HepG2 (cell line): ENCODE data around the gene WDR18. TPM values are rescaled to one million over a fixed set of nuclear protein-coding genes. Genes with fewer than 3 reads are reported as not detected.

Experiments
- CHD4 ChIP-seq: fragments of 200-600 bp; sonication (generic); IDR thresholded peaks from 2 replicates; pipeline ENCODE4 v1.7.0; 2017; ENCODE audit warnings: mild to moderate bottlenecking, low read length, borderline replicate concordance
- CTCF ChIP-seq: sonication (generic); formaldehyde crosslinking; IDR thresholded peaks from 2 replicates; pipeline ENCODE4 v1.5.0; 2020; ENCODE audit warnings: mild to moderate bottlenecking, missing genetic modification reagents, moderate library complexity
- DDIT3 ChIP-seq: sonication (generic); formaldehyde crosslinking; IDR thresholded peaks from 2 replicates; pipeline ENCODE4 v1.4.0; 2020; ENCODE audit warnings: mild to moderate bottlenecking, missing genetic modification reagents
- FOXK1 ChIP-seq: sonication (generic); formaldehyde crosslinking; IDR thresholded peaks from 2 replicates; pipeline ENCODE4 v1.4.0; 2020; ENCODE audit warnings: low read depth, missing genetic modification reagents, borderline replicate concordance
- GATA4 ChIP-seq: sonication (generic); IDR thresholded peaks from 2 replicates; pipeline ENCODE4 v1.6.1; 2016; ENCODE audit warnings: antibody characterized with exemption, low read depth, borderline replicate concordance
- HCFC1 ChIP-seq: fragments of 150-350 bp; IDR thresholded peaks from 2 replicates; pipeline ENCODE4 v1.6.1; 2014; ENCODE audit warnings: low read depth, low read length
- HHEX ChIP-seq: IDR thresholded peaks from 2 replicates; pipeline ENCODE4 v1.6.1; 2016; ENCODE audit warnings: control low read depth
- IRF9 ChIP-seq: sonication (generic); formaldehyde crosslinking; IDR thresholded peaks from 2 replicates; pipeline ENCODE4 v1.8.0; 2022; ENCODE audit warnings: missing genetic modification reagents, mild to moderate bottlenecking, borderline replicate concordance
- KIAA2018 ChIP-seq: sonication (generic); formaldehyde crosslinking; IDR thresholded peaks from 2 replicates; pipeline ENCODE4 v1.5.0; 2020; ENCODE audit warnings: mild to moderate bottlenecking, missing genetic modification reagents, borderline replicate concordance
- KMT2B ChIP-seq: IDR thresholded peaks from 2 replicates; pipeline ENCODE4 v1.6.1; 2016; ENCODE audit warnings: missing genetic modification reagents, missing compliant biosample characterization
- PBX2 ChIP-seq: IDR thresholded peaks from 2 replicates; pipeline ENCODE4 v1.6.1; 2016; ENCODE audit warnings: control low read depth
- RFXANK ChIP-seq: IDR thresholded peaks from 2 replicates; pipeline ENCODE4 v1.6.1; 2016
- TP53 ChIP-seq: sonication (generic); formaldehyde crosslinking; conservative IDR thresholded peaks from 2 replicates; pipeline ENCODE4 v1.4.0; 2020; ENCODE audit warnings: missing genetic modification reagents
- ZNF264 ChIP-seq: sonication (generic); formaldehyde crosslinking; IDR thresholded peaks from 2 replicates; pipeline ENCODE4 v1.4.0; 2020; ENCODE audit warnings: missing genetic modification reagents
- ZNF552 ChIP-seq: sonication (generic); formaldehyde crosslinking; IDR thresholded peaks from 2 replicates; pipeline ENCODE4 v1.9.0; 2022; ENCODE audit warnings: missing genetic modification reagents, mild to moderate bottlenecking, borderline replicate concordance
- ZNF7 ChIP-seq: IDR thresholded peaks from 2 replicates; pipeline ENCODE4 v1.6.1; 2016; ENCODE audit warnings: missing biosample characterization, missing genetic modification reagents
- polyA plus RNA-seq, 8 experiments: library from polyadenylated mRNA; depleted of rRNA in 3 of 8; stranded (reverse) in 7 of 8; unstranded in 1 of 8; fragments of >200 nt; fragmentation: Illumina TruSeq in 4 of 8; extraction: Trizol in 4 of 8; gene quantifications; 2 replicates each; pipeline versions ENCODE4 v1.2.1 to v1.2.3, GENCODE V29; 2011 to 2016; ENCODE audit warnings: low read depth in 4 of 8, missing spikeins in 1 of 8, mixed read lengths in 1 of 8; ENCODE audit not compliant: insufficient read depth in 1 of 8
- total RNA-seq, 5 experiments: library from RNA; depleted of rRNA; stranded (reverse); fragments of >200 nt; fragmentation: Illumina TruSeq; extraction: Trizol; gene quantifications; 2 replicates each; pipeline ENCODE4 v1.2.3, GENCODE V29; 2016; ENCODE audit warnings: low read depth in 1 of 5

WDR18 gene
- total and polyA plus RNA-seq, 2 of the 13 experiments (the other 11 are each of a cell fraction or from before 2014, with no cell fraction given), result 36.4 to 47.6 TPM

GRCh38 chr19:1028062-1028926, 44.1 kb downstream of the WDR18 start (continued):
- no peak for TF ChIP-seq HHEX (CRISPR knock-in tag)
- no peak for TF ChIP-seq PBX2 (CRISPR knock-in tag)
- TF ChIP-seq ZNF264 (CRISPR knock-in tag), result no peak
- TF ChIP-seq KIAA2018 (CRISPR knock-in tag), result no peak
- no peak for TF ChIP-seq IRF9
- no peak for TF ChIP-seq FOXK1
- no peak for TF ChIP-seq DDIT3
- no peak for TF ChIP-seq ZNF7 (CRISPR knock-in tag)
- no peak for TF ChIP-seq KMT2B (CRISPR knock-in tag)
- no peak for TF ChIP-seq TP53 (CRISPR knock-in tag)
- no peak for TF ChIP-seq HCFC1
- no peak for TF ChIP-seq RFXANK (CRISPR knock-in tag)
- TF ChIP-seq ZNF552 (CRISPR knock-in tag), result no peak
- no peak for TF ChIP-seq CHD4
- no peak for TF ChIP-seq GATA4
- TF ChIP-seq CTCF (CRISPR knock-in tag), result no peak
